HG03469 (cell line): Measurements from ENCODE around the gene AKR7A2.
"Not testable (repeated sequence)": the region's sequence is repeated elsewhere in the genome, so short reads cannot be mapped to it uniquely, and the experiment has no call there.

ENCODE experiments used
- ATAC-seq: cut with Tn5 transposase; IDR thresholded peaks from one replicate; pipeline ENCODE4 v1.9.1; 2021; ENCODE audit warnings: mild to moderate bottlenecking, moderate library complexity, moderate number of reproducible peaks; ENCODE audit not compliant: unreplicated experiment

The AKR7A2 gene

DNA sequence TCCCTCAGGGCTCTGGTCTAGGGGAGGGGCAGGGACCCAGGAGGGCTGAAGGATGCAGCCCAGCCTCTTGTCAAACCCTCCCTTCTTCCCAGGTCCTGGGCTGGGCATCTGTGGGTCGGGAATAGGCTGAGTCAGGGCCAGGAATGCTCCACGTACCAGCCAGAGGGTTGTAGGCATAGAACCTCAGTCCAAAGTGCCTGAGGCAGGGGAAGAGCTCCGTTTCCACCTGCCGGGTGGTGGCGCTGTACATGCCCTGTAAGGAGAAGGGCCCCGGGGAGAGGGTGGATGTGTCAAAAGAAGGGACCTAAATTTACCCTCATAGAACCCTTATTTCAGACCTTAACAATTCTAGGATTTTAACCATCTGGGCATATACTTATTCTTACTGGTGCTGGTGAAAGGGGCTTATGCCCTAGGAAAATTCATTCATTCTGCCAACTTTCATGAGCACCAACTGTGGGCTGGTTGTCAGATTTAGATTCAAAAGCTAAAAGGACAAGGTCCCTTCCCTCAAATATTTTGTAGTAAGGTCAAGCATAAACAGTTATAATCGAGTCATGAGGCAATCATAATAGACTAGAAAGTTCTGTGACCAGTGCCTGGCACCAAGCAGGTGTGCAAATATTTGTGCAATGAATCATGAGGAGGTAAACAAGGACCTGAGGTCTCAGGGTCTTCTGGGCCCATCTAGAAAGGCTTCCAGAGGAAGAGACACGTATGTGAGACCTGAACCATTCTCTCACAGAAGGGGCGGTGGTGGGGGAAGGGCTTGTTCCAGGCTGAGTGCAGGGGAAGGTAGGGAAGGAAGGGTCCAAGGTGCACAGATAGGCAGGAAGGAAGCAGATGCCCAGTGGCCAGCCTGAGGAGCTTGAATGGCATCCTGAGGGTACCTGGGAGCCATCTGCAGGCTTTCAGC lies 42.3 kb downstream of the AKR7A2 start:
- ATAC-seq, result not testable (repeated sequence)

DNA sequence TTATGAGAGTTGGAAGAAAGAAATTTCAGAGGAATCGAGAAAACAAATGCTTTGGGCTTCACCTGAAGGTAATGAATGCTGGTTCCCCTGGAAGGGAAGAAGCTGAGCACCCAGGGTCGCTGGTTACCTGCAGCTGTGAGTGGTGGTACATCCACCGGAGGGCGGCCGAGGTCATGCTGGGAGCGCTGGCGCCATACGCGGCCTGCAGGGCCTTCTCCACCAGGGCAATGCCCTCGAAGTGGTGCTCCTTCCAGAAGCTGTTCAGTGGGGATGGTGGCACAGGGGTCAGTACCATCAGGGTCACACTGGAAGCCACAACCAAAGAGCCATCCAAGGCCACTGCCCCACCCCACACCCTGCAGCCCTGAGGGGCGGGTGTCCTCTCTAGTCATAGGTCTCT lies 43.5 kb downstream of the AKR7A2 start:
- ATAC-seq, result no peak

DNA sequence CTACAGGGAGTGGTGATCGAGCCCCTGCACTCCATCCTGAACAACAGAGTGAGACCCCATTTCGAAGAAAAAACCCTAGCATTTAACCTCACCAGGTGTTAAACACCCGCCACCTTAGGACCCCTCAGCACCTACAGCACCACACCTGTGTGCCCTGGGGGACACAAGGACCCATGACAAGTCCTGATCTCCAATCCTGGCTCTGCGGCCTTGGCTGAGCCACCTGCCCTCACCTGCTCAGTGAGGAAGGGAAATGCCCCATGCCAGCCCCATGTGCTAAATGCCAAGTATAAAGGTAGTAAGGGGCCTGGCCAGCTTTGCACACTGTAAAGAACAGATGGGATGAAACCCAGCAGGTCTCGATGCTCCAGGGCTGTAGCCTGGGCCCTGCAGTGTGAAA lies 49.2 kb downstream of the AKR7A2 start:
- no peak for ATAC-seq

DNA sequence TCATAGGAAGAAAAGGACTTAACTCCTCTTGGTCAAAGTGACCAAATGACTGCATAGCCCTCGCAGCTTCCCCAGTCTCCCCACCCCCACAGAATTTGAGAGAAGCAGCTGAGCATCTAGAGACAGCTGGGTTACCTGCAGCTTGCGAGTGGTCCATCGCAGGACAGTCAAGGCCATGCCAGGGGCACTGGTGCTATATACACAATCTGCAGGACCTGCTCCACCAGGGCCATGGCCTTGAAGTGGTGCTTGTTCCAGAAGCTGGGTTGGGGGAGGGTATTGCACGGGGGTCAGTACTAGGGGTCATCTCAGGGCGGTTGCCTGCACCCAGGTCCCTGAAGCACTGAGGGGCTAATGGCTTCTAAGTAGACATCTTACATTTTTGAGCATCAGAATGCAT lies 49.9 kb downstream of the AKR7A2 start:
- no peak for ATAC-seq

DNA sequence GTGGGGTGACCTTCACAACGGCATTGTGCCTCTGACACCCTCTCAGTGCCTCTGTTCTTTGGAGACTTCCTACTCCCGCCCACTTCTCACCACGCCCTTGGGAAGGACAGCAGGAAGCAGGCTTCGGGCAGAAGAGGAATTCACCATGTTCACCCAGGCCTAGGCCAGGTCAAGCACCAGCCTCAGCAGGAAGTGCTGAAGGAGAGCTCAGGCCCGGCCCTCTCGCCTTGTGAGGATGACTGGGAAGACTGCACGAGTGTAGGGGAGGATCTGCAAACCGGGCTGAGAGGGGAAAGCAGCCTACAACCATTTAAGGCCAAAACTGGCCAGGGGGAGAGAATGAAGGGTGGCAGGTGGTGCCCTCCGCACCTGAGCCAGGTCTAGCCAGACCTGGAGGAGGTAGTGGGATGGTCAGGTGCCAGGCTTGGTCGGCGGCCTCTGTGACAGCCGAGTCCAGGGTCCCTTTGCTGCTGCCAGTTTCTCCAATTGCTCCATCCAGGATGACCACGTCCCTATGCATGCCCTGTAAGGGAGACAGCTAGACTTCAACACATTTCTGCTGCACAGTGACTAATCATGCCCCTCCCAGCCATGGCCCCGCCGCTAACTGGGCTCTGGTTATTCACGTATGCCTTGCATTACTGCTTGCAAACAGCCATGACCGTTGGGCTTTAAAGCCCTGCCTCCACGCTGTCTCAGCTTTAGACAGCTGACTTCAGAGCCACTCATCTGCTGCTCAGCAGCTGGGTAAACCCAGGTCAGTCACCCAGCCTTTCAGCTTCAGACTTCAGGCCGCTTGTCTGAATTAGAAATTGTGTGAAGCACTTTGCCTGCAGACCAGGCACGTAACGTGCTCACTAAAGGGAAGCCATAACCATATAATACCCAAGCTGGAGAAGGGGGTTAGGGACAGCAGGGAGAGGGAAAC lies 51.5 kb downstream of the AKR7A2 start:
- ATAC-seq, result no peak

DNA sequence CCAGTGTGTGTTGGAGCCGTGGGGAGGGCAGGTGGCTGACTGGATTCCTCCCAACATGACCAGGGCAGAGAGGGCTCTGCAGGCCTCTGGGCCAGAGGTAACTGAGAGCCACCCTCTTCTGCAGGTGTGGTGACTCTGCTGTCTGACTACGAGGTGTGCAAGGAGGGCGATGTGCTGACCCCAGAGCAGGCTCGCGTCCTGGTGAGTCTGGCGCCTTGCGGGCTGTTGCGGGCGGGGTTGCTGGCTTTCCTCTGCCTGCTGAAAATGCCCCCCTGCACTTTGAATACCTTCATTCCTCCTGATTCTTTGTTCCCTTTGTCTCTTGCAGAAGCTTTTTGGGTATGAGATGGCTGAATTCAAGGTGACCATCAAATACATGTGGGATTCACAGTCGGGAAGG lies 53.6 kb downstream of the AKR7A2 start:
- no peak for ATAC-seq

DNA sequence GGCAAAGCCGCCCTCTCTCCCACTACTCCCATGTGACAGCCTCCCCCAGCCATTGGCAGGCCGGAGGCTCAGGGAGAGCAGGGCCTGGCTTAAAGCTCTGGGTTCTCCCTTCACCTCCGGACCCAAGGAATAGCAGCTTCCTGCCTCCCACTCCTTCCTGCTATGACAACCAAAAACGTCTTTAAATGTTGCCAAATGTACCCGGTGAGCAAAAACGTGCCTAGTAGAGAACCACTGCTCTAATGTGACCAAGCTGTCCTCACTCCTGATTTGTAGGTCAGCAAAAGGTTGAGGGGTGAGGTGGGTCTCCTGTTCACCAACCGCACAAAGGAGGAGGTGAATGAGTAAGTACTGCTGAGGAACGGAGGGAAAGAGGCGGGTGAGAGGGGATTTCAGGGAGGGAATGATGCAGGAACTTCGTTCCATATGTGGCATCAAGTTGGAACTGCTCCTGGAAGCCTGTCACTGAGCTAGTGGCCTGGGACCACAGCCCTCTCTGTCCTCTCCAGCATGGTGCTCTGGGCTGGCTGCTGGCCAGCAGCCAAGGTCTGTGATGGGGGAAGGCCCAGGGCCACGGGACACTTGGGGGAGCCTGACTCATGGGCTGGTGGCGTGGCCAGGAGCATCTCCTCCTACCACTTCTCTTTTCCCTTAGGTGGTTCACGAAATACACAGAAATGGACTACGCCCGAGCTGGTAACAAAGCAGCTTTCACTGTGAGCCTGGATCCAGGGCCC lies 54.6 kb downstream of the AKR7A2 start:
- no peak for ATAC-seq

DNA sequence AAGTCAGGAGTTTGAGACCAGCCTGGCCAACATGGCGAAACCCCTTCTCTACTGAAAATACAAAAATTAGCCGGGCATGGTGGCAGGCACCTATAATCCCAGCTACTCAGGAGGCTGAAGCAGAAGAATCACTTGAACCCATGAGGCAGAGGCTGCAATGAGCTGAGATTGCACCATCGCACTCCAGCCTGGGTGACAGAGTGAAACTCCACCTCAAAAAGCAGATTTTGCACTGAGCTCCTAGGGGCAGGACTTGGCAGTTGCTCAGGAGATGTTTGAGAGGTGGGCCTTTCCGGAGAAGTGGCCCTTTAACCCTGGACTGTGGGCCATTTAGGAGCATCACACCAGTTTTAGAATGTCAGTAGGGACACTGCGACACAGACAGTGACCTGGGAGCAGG lies 55.6 kb downstream of the AKR7A2 start:
- not testable (repeated sequence) for ATAC-seq

DNA sequence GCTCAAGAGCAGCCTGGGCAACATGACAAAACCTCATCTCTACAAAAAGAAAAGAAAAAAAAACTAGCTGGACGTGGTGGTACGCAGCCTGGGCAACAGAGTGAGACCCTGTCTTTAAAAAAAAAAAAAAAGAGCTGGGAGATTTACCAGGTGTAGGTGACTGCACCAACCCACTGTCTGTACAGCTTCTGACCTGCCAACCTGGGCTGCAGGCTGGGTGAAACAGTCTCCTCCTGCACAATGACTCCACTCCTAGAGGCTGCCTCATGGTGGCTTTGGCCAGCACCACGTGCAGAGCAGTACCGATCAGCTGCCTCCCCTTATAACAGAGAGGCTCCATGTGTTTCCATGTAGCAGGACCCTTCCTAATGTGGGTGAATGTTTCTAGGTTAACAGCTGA lies 56.7 kb downstream of the AKR7A2 start:
- ATAC-seq, result no peak

DNA sequence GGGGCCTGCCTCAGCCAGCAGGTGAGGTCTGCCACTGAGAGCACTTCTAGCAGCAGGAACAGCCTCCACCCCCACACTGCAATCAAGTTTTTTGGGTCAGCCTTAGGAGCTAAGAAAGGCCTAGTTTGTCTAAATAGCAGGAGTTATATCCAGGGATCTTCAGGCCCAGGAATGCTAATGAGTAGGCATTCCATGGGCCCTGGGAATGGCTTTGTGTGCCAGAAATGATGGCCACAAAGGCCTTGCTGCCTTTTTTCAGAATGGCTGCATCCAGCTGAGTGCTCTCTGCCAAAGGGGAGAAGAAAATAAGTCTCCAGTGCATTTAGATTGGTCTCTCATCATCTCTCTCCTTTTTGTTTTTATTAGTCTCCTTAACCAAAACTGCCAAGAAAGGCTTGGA lies 57.5 kb downstream of the AKR7A2 start:
- ATAC-seq, result no peak
